Neural cell (in vitro differentiated cells): ENCODE results near the gene PFKFB1. TPM values are rescaled to one million over a fixed set of nuclear protein-coding genes. Genes with fewer than 3 reads are reported as not detected.

Experiments used
- H2AFZ ChIP-seq: fragments of 200-600, 300-800 bp; sonication (generic), shearing (Covaris generic); 2 replicates; pipeline ENCODE4 v1.6.0; 2014; ENCODE audit warnings: low read depth, mild to moderate bottlenecking, antibody characterized with exemption, low read length, moderate library complexity
- H3F3A ChIP-seq: fragments of 200-600 bp; shearing (Covaris generic); 2 replicates; pipeline ENCODE4 v1.6.1; 2016; ENCODE audit warnings: mild to moderate bottlenecking, moderate library complexity, mixed read lengths, antibody characterized with exemption, low read length; ENCODE audit not compliant: insufficient read depth, poor library complexity, severe bottlenecking
- H3K27ac ChIP-seq: fragments of 200-600, 300-800 bp; sonication (generic), shearing (Covaris generic); 2 replicates; pipeline ENCODE4 v1.5.1; 2014; ENCODE audit warnings: mild to moderate bottlenecking, low read length, moderate library complexity
- H3K27me3 ChIP-seq: fragments of 300-800, 200-600 bp; sonication (generic), shearing (Covaris generic); 2 replicates; pipeline ENCODE4 v1.6.0; 2014; ENCODE audit warnings: mild to moderate bottlenecking, low read depth, low read length, moderate library complexity; ENCODE audit not compliant: insufficient read depth
- H3K36me3 ChIP-seq: fragments of 300-800, 200-600 bp; sonication (generic), shearing (Covaris generic); 2 replicates; pipeline ENCODE4 v1.5.1; 2014; ENCODE audit warnings: mild to moderate bottlenecking, antibody characterized with exemption, low read length, moderate library complexity; ENCODE audit not compliant: insufficient read depth
- H3K4me2 ChIP-seq: fragments of 300-800, 200-600 bp; sonication (generic), shearing (Covaris generic); 2 replicates; pipeline ENCODE4 v1.6.0; 2014; ENCODE audit warnings: mild to moderate bottlenecking, low read length
- H3K4me3 ChIP-seq: fragments of 300-800, 200-600 bp; sonication (generic), shearing (Covaris generic); 2 replicates; pipeline ENCODE4 v1.5.1; 2014; ENCODE audit warnings: mild to moderate bottlenecking, low read length, moderate library complexity
- H3K79me2 ChIP-seq: fragments of 200-600 bp; shearing (Covaris generic); replicated peaks from 2 replicates; pipeline ENCODE4 v1.6.0; 2014; ENCODE audit warnings: mild to moderate bottlenecking, low read length, moderate library complexity; ENCODE audit not compliant: insufficient read depth
- H3K9ac ChIP-seq: fragments of 300-800, 200-600 bp; sonication (generic), shearing (Covaris generic); 2 replicates; pipeline ENCODE4 v1.6.1; 2016; ENCODE audit warnings: mild to moderate bottlenecking, low read length, mixed read lengths
- H3K9me2 ChIP-seq: fragments of 200-600 bp; shearing (Covaris generic); 2 replicates; pipeline ENCODE4 v1.6.1; 2016; ENCODE audit warnings: mild to moderate bottlenecking, low read length, mixed read lengths; ENCODE audit not compliant: insufficient read depth
- H3K9me3 ChIP-seq: fragments of 200-600, 300-800 bp; sonication (generic), shearing (Covaris generic); 2 replicates; pipeline ENCODE4 v1.6.1; 2016; ENCODE audit warnings: mild to moderate bottlenecking, mixed run types, low read length, moderate library complexity, mixed read lengths
- H4K20me1 ChIP-seq: fragments of 200-600 bp; shearing (Covaris generic); 2 replicates; pipeline ENCODE4 v1.6.1; 2016; ENCODE audit warnings: mild to moderate bottlenecking, mixed run types; ENCODE audit not compliant: insufficient read depth
- CTCF ChIP-seq: fragments of 450-650 bp; IDR thresholded peaks from 2 replicates; pipeline ENCODE4 v1.5.1; 2014; ENCODE audit warnings: antibody characterized with exemption, mild to moderate bottlenecking, moderate library complexity; ENCODE audit not compliant: poor library complexity, severe bottlenecking
- EP300 ChIP-seq: fragments of 450-650 bp; conservative IDR thresholded peaks from 2 replicates; pipeline ENCODE4 v1.6.1; 2014; ENCODE audit warnings: antibody characterized with exemption, mild to moderate bottlenecking, moderate library complexity; ENCODE audit not compliant: poor library complexity, severe bottlenecking
- EZH2 ChIP-seq: fragments of 200-600, 300-800 bp; shearing (Covaris generic), sonication (generic); IDR thresholded peaks from 2 replicates; pipeline ENCODE4 v1.6.1; 2014; ENCODE audit warnings: antibody characterized with exemption, low read length, borderline replicate concordance, mild to moderate bottlenecking; ENCODE audit not compliant: insufficient read depth, poor library complexity, severe bottlenecking
- MXI1 ChIP-seq: fragments of 450-650 bp; conservative IDR thresholded peaks from 2 replicates; pipeline ENCODE4 v1.6.1; 2014; ENCODE audit warnings: antibody characterized with exemption, mild to moderate bottlenecking; ENCODE audit not compliant: poor library complexity, severe bottlenecking
- POLR2AphosphoS5 ChIP-seq: IDR thresholded peaks from 2 replicates; pipeline ENCODE4 v1.6.1; 2012
- RAD21 ChIP-seq: fragments of 450-650 bp; conservative IDR thresholded peaks from 2 replicates; pipeline ENCODE4 v1.6.1; 2014; ENCODE audit warnings: antibody characterized with exemption, mild to moderate bottlenecking, moderate library complexity
- REST ChIP-seq: IDR thresholded peaks from 2 replicates; pipeline ENCODE4 v1.6.1; 2012; ENCODE audit warnings: borderline replicate concordance
- SMC3 ChIP-seq: fragments of 450-650 bp; conservative IDR thresholded peaks from 2 replicates; pipeline ENCODE4 v1.6.1; 2014; ENCODE audit warnings: antibody characterized with exemption, mild to moderate bottlenecking, moderate library complexity; ENCODE audit not compliant: poor library complexity
- TAF1 ChIP-seq: IDR thresholded peaks from 2 replicates; pipeline ENCODE4 v1.6.1; 2012; ENCODE audit warnings: low read depth
- polyA plus RNA-seq: library from polyadenylated mRNA; depleted of rRNA; stranded (reverse); fragments of >200 nt; gene quantifications from 2 replicates; pipeline ENCODE4 v1.2.3, GENCODE V29; 2014

Gene PFKFB1
- polyA plus RNA-seq, 1 donor from 2014 or later, result 0.51 TPM

DNA sequence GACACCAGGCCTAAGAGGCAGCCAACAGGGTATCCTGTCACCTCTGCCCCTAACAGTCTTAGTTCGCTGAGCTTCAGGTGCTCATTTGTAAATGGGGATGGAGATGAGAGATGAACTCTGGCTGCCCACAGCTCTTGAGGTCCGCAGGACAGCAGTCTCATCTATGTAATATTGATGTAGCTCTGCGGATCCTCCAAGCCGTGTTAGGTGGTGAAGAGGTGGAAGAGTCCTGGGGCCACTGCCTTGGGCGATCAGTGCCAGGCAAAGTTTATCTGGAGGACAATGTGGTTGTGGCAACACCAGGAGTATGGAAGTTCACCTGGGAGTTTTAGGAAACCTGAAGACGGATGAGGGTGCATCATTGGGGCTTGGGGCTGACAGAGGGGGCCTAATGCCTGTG is 59.9 kb downstream of the PFKFB1 start:
- Histone ChIP-seq H3K9me3 (no peaks in the 10 kb centered on the region), H3K36me3 (no peaks in the 10 kb centered on the region), H2AFZ (no peak overlapping the region), H3K4me3 (no peak overlapping the region), H3K27ac (no peak overlapping the region), H3F3A (no peaks in the 10 kb centered on the region), H3K79me2 (no peaks in the 10 kb centered on the region), H3K9me2 (no peaks in the 10 kb centered on the region), H3K9ac (no peak overlapping the region), H3K27me3 (no peaks in the 10 kb centered on the region), H4K20me1 (no peaks in the 10 kb centered on the region), H3K4me2 (no peak overlapping the region)
- TF ChIP-seq TAF1, result no peak
- TF ChIP-seq CTCF, result no peak
- no peak for TF ChIP-seq MXI1
- TF ChIP-seq EZH2, result no peak
- TF ChIP-seq RAD21, result no peak
- TF ChIP-seq REST, result no peak
- TF ChIP-seq SMC3, result no peak
- TF ChIP-seq EP300, result no peak
- TF ChIP-seq POLR2AphosphoS5, result no peak

- Histone ChIP-seq H3K9me3 (no peaks in the 10 kb centered on the region), H3F3A (no peaks in the 10 kb centered on the region), H4K20me1 (no peaks in the 10 kb centered on the region), H3K27me3 (no peaks in the 10 kb centered on the region), H2AFZ (no peak overlapping the region), H3K4me3 (no peak overlapping the region), H3K4me2 (no peak overlapping the region), H3K36me3 (no peaks in the 10 kb centered on the region), H3K9me2 (no peaks in the 10 kb centered on the region), H3K79me2 (no peaks in the 10 kb centered on the region), H3K27ac (no peak overlapping the region), H3K9ac (no peak overlapping the region)
- no peak for TF ChIP-seq TAF1
- TF ChIP-seq EP300, result no peak
- no peak for TF ChIP-seq RAD21
- no peak for TF ChIP-seq POLR2AphosphoS5
- no peak for TF ChIP-seq EZH2
- no peak for TF ChIP-seq SMC3
- no peak for TF ChIP-seq MXI1
- TF ChIP-seq REST, result no peak
- no peak for TF ChIP-seq CTCF
Observed at GRCh38 chrX:54933150-54933826, 60.7 kb downstream of the PFKFB1 start.
